ENCODE data around the gene B3GNT5. TPM values are rescaled to one million over a fixed set of nuclear protein-coding genes. Genes with fewer than 3 reads are reported as not detected.

The B3GNT5 gene
- total RNA-seq, 4 donors from 2014 or later: 18.2 to 41.2 (median 26.0) TPM

DNA sequence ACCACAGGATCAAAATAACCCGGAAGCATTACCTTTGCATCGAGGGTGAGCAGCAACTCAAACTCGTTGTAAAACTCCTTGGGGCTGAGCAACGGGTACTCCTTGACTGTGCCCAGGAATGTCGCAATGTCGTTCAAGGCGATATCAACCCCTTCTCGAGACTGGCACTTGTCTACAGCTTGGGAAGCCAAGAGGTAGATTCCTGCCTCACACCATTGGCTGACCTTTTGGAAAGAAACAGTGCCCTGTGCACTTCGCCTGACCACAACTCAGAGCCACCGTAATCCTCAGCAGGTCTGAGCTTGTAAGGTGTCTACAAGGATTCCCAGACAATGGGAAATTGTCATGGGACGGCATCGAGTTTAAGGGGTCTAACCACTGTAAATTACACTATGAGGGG is 43.9 kb downstream of the B3GNT5 start:
- no peaks in the 10 kb centered on the region for H3K9me3 ChIP-seq
- no peaks in the 10 kb centered on the region for H3K27me3 ChIP-seq
- intact Hi-C loops (cut with DNase I; ENCODE audit: low total_unique reads) (loop anchor here (10.0 kb wide), 1 partner anchor 1518 kb away; the partner anchor contains the start of gene VPS8), in situ Hi-C loops (cut with MboI; ENCODE audit: low sequenced_read_pairs in 4 of 4) (no loop called here)
- ATAC-seq: peak; percentile 27 to 45
- H3K36me3 ChIP-seq: no peaks in the 10 kb centered on the region
- DNase-seq: peak; percentile 46 to 82
- H3K27ac ChIP-seq: peak overlapping the region; percentile 89 to 99 (median 94)
- peak in 1 of 2 donors; percentile 54 for TF ChIP-seq POLR2A (IDR thresholded peaks at IDR 0.05)
- TF ChIP-seq, protein P1, sequence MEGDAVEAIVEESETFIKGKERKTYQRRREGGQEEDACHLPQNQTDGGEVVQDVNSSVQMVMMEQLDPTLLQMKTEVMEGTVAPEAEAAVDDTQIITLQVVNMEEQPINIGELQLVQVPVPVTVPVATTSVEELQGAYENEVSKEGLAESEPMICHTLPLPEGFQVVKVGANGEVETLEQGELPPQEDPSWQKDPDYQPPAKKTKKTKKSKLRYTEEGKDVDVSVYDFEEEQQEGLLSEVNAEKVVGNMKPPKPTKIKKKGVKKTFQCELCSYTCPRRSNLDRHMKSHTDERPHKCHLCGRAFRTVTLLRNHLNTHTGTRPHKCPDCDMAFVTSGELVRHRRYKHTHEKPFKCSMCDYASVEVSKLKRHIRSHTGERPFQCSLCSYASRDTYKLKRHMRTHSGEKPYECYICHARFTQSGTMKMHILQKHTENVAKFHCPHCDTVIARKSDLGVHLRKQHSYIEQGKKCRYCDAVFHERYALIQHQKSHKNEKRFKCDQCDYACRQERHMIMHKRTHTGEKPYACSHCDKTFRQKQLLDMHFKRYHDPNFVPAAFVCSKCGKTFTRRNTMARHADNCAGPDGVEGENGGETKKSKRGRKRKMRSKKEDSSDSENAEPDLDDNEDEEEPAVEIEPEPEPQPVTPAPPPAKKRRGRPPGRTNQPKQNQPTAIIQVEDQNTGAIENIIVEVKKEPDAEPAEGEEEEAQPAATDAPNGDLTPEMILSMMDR (IDR thresholded peaks at IDR 0.05 in 4 of 5, conservative IDR thresholded peaks at IDR 0.05 in 1 of 5): no peak
- no peak overlapping the region for H3K4me3 ChIP-seq
- peaks cover 60 to 68% of the 10 kb centered on the region in 2 donors for H3K4me1 ChIP-seq

DNA sequence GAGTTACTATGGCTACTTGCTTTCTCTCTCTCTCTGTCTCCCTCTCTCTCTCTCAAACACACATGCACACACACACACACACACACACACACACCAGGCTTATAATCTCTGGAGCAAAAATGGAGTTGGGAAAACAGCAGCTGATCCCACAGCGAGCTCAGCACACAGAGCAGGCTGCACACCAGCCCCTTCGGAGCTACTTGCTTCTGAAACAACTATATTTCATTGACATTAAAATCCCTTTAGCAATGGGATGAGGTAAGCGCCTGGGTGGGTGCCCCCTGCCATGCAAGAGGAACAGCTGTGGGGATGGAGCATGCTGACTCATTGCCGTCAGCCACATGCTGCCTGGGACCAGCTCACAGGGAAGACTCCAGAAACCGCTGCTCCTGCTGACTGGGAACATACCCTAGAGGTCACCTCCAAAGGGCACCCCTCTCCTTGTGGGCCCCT is 45.7 kb downstream of the B3GNT5 start:
- Histone ChIP-seq H3K4me1 (peaks cover 63 to 78% of the 10 kb centered on the region in 2 donors), H3K36me3 (no peaks in the 10 kb centered on the region), H3K27ac (peak overlapping the region; percentile 89 to 99 (median 94)), H3K9me3 (no peaks in the 10 kb centered on the region), H3K27me3 (no peaks in the 10 kb centered on the region), H3K4me3 (no peak overlapping the region)
- DNase-seq (peak; percentile 89 to 95), ATAC-seq (peak; percentile 66 to 68)
- in situ Hi-C loops (cut with MboI; ENCODE audit: low sequenced_read_pairs in 4 of 4): no loop called here
- TF ChIP-seq, protein P1 (IDR thresholded peaks at IDR 0.05 in 4 of 5, conservative IDR thresholded peaks at IDR 0.05 in 1 of 5): no peak
- TF ChIP-seq POLR2A (IDR thresholded peaks at IDR 0.05): peak; percentile 23 to 52
- intact Hi-C loops (cut with DNase I; ENCODE audit: low total_unique reads): loop anchor here (10.0 kb wide), 1 partner anchor 1516 kb away; the partner anchor contains the start of gene VPS8

DNA sequence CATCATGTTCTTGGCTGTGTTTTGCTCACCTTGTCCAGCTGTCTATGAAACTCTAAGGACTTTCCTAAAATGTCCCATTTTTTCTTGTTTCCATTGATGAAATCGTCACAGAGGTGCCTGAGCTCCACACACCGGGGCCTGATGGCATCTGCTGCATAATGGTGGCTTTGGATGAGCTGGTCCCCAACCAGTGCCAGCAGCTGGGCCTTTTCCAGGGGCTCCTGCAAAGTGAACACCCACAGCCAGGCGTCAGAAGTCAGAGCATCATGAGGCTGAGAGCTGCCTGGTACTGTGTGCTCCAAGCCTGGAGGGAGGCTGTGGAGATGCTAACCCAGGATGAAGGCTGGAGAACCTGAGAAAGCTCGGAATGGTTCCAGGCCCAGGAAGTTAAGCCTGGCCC is 46.9 kb downstream of the B3GNT5 start:
- H3K4me1 ChIP-seq: peaks cover 62 to 86% of the 10 kb centered on the region in 2 donors
- TF ChIP-seq POLR2A (IDR thresholded peaks at IDR 0.05): no peak
- TF ChIP-seq, protein P1 (IDR thresholded peaks at IDR 0.05 in 4 of 5, conservative IDR thresholded peaks at IDR 0.05 in 1 of 5): no peak
- ATAC-seq (no peak), DNase-seq (peak in 1 of 2 donors; percentile 49)
- no peaks in the 10 kb centered on the region for H3K9me3 ChIP-seq
- intact Hi-C loops (cut with DNase I; ENCODE audit: low total_unique reads): loop anchor here (10.0 kb wide), 2 partner anchors 1035 to 1515 kb away; partner anchors contain the start of genes FAM131A and VPS8
- peak overlapping the region; percentile 89 to 99 (median 94) for H3K27ac ChIP-seq
- in situ Hi-C loops (cut with MboI; ENCODE audit: low sequenced_read_pairs in 4 of 4): loop anchor here in 1 of 4 donors (10.0 kb wide), 1 partner anchor 45 kb away; the partner anchor contains the start of gene B3GNT5
- H3K4me3 ChIP-seq: no peak overlapping the region
- H3K27me3 ChIP-seq: no peaks in the 10 kb centered on the region
- H3K36me3 ChIP-seq: no peaks in the 10 kb centered on the region

DNA sequence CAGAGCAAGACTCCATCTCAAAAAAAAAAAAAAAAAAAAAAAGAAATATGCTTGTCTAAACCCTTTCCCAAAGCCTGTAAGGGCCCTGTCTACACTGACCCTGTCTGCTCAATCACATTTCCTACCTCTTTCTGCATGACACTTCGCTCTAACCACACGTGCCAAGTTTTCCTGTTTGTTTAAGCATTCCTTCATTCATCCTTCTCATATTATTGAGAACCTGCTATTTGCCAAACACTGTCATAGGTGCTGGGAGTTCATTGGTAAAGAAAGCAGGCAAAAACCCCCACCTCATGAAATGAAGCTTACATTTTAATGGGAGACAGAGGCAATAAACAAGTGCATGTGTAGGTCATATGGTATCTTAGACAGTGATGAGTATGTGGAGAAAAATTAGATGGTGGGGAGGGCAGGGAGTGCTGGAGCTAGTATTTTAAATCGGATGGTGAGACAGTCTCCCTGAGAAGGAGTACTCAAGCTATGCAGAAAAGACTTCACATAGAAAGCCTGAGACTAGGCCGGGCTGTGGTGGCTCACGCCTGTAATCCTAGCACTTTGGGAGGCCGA is 48.0 kb downstream of the B3GNT5 start:
- no peaks in the 10 kb centered on the region for H3K9me3 ChIP-seq
- no peaks in the 10 kb centered on the region for H3K36me3 ChIP-seq
- no peaks in the 10 kb centered on the region for H3K27me3 ChIP-seq
- no peak for DNase-seq
- peaks cover 58 to 86% of the 10 kb centered on the region in 2 donors for H3K4me1 ChIP-seq
- in situ Hi-C loops (cut with MboI; ENCODE audit: low sequenced_read_pairs in 4 of 4) (loop anchor here in 1 of 4 donors (10.0 kb wide), 1 partner anchor 46 kb away; the partner anchor contains the start of gene B3GNT5), intact Hi-C loops (cut with DNase I; ENCODE audit: low total_unique reads) (loop anchor here (10.0 kb wide), 1 partner anchor 1034 kb away; the partner anchor contains the start of gene FAM131A)
- no peak overlapping the region for H3K4me3 ChIP-seq
- peak in 1 of 2 donors; percentile 35 for ATAC-seq
- H3K27ac ChIP-seq: peak overlapping the region; percentile 89 to 99 (median 94)
- TF ChIP-seq POLR2A (IDR thresholded peaks at IDR 0.05): peak in 1 of 2 donors; percentile 25
- TF ChIP-seq, protein P1 (IDR thresholded peaks at IDR 0.05 in 4 of 5, conservative IDR thresholded peaks at IDR 0.05 in 1 of 5): no peak

Measured in gastrocnemius medialis (tissue), 4 donors.